ENCODE data around the gene MXD3.

DNA sequence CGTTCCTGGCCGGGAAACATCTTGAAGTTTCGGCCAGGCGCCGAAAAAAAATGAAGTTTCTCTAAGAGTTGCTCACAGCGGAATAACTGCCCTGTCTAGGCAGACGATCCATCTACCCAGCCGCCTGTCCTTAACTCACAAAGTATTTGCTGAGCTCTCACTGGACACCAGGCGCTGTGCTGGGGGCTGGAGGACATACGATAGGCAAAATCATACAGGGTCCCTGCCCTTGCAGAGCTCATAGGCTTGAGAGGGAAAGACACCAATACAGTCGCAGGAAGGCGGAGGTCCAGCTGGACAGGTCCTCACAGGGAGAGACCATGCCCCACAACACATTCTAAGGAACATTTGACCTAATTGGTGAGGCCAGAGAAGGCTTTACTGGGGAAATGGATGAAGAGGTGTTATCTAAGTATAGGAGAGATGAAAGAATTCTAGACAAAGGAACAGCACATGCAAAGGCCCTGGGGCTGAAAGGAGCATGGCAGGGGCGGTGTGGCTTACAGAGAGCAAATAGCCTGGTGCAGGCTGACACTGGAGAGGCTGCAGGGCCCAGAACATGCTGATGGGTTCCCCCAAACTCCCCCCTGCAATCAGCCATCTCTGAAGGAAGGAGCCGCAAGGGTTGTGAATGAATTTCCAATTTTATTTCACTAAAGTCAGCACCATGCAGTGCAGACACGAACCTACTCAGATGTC is 2.0 kb upstream of the MXD3 start:
- TF ChIP-seq, protein P1, sequence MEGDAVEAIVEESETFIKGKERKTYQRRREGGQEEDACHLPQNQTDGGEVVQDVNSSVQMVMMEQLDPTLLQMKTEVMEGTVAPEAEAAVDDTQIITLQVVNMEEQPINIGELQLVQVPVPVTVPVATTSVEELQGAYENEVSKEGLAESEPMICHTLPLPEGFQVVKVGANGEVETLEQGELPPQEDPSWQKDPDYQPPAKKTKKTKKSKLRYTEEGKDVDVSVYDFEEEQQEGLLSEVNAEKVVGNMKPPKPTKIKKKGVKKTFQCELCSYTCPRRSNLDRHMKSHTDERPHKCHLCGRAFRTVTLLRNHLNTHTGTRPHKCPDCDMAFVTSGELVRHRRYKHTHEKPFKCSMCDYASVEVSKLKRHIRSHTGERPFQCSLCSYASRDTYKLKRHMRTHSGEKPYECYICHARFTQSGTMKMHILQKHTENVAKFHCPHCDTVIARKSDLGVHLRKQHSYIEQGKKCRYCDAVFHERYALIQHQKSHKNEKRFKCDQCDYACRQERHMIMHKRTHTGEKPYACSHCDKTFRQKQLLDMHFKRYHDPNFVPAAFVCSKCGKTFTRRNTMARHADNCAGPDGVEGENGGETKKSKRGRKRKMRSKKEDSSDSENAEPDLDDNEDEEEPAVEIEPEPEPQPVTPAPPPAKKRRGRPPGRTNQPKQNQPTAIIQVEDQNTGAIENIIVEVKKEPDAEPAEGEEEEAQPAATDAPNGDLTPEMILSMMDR (IDR thresholded peaks at IDR 0.05 in 4 of 5, conservative IDR thresholded peaks at IDR 0.05 in 1 of 5): no peak
- no peak for TF ChIP-seq POLR2A (IDR thresholded peaks at IDR 0.05)

Data from gastrocnemius medialis (tissue), 4 donors.